IPS DF 4.7 (cell line): ENCODE results near the gene CETN3.
"Not testable (repeated sequence)": the region's sequence is repeated elsewhere in the genome, so short reads cannot be mapped to it uniquely, and the experiment has no call there.

Source experiments
- DNase-seq: peaks from one replicate; pipeline ENCODE4 v3.0.0-alpha.2; 2013; ENCODE audit warnings: low spot score; ENCODE audit errors: extremely low read depth

The CETN3 gene

DNA sequence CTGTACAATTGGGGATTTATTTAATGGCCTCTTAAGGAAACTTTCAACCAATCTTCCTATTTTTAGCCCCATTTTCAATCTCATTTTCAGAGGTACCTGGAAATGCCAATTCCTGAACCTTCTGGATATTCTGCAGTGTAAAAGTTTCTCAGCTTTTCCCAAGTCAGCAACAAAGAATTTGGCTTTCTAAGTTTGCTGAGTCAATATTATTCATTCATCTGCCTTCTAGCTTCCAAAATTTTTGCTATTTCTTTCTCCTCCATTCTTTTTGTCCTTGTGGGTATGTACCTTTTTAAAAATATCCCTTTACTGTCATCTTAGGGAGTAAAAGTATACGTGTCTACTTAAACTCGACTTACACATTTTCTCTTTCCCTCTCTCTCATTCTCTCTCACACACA is 25.7 kb downstream of the CETN3 start:
- DNase-seq, result no peak

DNA sequence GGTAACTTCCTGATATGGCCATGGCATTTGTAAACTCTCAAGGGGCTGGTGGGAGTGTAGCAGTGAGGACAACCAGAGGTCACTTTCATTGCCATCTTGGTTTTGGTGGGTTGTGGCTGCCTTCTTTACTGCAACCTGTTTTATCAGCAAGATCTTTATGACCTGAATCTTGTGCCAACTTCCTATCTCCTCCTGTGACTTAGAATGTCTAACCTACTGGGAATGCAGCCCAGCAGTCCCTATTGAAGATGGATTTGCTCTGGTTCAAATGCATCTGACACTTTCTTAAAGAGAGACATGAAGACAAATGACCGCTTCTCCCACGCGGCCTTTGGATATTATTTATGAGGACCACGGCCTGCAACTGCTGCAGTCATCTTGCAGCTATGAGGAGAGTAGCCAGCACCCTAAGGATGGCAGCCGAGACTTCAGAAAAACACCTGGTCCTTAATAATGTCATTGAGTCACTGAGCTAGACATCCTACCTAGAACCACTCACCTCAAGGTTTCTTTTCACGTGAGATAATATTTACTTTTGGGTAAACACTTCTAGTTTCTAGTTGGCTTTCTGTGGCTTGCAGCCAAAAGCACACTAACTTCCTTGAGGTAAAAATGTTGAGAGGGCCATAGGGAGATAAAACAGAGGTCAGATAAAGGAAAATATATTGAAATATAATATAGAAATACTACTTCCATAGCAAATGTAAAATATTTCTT is 28.2 kb downstream of the CETN3 start:
- DNase-seq, result no peak

GRCh38 chr5:90379652-90380051 is 29.9 kb downstream of the CETN3 start:
- no peak for DNase-seq

- no peak for DNase-seq
Observed at GRCh38 chr5:90378752-90379151, 30.8 kb downstream of the CETN3 start.

- not testable (repeated sequence) for DNase-seq
Observed at GRCh38 chr5:90371269-90371668, 38.3 kb downstream of the CETN3 start.

- no peak for DNase-seq
Observed at GRCh38 chr5:90368454-90369246, 40.9 kb downstream of the CETN3 start.

DNA sequence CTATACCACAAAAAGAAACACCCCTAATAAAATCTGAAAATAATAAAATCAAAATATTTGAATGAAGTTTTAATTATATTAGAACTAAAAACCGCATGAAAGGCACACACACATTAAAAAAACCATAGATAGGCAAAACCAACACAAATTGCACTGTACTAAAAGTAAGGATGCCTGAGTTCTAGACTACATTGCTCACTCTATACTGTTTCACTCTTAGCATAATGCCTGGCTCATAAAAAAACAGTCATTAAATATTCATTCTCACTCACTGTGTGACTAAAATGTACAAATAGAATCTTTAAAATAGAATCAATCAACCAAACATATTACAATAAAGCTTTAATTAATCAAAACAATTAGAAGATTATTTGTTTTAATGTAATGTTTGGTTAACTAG is 41.7 kb downstream of the CETN3 start:
- DNase-seq, result no peak

DNA sequence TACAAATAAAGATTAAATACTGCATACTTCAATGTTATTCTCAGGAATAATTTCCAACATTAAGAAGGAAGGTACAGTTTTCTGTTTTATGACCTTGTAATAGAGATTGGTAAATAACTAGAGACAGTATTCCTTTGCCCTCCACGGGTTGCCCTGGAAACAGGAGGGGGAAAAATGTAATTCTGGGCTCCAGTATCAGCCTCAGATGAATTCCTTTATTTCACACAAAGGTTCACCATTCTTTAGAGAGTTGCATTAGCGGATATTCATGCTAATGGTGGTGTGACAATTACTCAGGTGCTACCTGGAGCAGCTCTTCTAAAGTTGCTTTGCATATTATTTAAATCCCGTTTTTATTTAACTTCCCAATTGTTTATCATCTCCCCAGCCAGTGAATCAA is 42.6 kb downstream of the CETN3 start:
- DNase-seq, result no peak

DNA sequence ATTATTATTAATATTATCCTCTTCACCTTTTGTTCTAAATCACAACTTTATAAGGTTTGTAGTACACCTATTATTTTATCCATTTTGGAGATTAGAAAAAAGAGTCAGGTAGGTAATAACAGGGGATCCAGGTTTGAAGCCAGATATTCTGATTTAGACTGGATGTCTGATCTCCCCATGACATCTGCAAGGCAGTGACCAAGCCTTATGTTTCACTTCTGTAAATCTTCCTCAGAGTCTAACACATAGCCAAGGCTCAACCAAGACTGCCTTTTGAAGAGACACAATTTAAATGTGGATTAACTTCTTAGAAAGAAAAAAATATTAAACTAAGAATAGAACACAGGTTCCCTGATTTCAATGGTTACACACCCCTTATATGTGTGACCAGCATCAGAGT is 44.2 kb downstream of the CETN3 start:
- DNase-seq, result no peak

DNA sequence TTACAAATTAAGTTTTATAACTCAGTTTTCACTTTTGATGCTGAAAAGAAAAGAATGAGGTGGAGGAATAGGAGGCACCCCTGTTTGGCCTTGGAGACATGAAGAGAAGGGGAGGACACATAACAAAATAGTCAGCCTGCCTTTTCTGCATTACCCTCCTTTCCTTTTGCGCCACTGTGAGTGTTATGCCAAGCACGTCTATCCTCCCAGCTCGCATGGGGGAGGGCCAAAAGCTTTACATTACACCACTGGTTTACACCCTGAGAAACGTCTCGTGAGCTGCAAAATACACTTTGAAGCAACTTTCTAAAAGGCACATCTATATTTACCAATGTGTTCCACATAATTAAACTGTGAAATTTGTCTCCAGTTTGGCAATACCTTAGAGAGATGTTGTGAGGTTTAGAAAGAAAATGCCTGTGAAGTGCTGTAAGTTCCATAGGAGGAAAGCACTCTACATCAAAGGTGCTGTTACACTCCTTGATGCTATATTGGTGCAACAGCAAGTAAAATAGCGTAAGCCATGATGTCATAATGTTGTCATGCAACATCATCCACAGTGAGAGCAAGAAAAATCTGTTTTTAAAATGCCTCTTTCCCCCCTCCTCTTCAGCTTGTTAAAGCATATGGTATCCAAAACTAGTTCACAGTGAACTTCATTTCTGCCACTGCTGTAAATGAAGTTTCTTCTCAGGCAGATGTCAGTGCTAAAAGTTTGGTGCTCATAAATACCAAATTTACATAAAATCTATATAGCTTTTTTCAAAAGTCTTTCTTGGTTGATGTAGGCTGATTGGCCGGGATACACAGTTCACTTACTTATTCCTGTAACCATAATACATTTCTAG is 50.3 kb downstream of the CETN3 start:
- no peak for DNase-seq

GRCh38 chr5:90356622-90357021 is 52.9 kb downstream of the CETN3 start:
- DNase-seq, result no peak

DNA sequence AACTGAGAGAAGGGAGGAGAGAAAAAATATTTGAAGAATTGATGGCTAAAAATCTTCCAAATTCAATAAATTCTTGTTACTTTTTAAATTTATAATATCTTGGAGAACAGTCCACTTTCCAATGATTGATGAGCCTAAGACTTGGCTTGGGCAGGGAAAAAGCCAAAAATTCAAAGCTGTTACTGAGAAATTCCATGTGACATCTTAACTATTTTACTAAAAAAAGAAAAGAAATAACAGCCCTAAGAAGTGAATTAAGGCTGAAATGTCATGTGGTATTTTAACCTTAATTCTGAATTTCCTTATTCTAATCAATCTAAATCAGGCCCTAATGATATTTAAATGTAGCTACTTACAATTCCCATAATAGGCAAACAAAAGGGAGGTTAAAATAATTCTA is 53.4 kb downstream of the CETN3 start:
- no peak for DNase-seq

GRCh38 chr5:90355635-90356034 is 53.9 kb downstream of the CETN3 start:
- no peak for DNase-seq

GRCh38 chr5:90353254-90353653 is 56.3 kb downstream of the CETN3 start:
- DNase-seq, result no peak

DNA sequence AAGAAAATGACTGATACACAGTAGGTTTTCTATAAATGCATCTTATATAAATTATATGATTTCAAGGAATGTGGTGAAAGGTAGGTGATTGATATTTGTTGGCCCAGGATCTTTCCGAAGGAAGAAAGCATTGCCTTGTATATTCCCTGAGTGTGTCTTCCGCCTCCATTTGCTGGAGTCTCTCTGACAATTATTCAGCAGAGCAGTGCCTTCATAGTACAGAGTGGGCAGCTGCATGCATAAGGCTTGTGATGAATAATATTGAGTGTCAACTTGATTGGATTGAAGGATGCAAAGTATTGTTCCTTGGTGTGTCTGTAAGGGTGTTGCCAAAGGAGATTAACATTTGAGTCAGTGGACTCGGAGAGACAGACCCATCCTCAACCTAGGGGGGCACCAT is 58.5 kb downstream of the CETN3 start:
- no peak for DNase-seq

DNA sequence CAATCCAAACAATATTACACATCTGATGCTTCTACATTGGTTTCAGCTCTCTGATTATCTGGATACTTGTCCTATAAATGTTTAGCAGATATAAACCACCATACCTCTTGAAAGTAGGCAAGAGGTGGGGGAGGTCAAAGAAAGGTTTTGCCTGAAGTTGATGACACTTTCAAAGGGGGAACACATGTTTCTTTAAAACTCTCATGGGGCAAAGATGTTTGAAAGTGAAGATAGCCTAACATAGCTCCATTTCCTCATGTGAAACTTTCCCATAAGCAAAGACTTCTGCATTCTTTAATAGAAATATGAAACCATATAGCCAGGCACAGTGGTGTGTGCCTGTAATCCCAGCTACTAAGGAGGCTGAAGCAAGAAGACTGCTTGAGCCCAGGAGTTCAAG is 62.1 kb downstream of the CETN3 start:
- DNase-seq, result no peak

DNA sequence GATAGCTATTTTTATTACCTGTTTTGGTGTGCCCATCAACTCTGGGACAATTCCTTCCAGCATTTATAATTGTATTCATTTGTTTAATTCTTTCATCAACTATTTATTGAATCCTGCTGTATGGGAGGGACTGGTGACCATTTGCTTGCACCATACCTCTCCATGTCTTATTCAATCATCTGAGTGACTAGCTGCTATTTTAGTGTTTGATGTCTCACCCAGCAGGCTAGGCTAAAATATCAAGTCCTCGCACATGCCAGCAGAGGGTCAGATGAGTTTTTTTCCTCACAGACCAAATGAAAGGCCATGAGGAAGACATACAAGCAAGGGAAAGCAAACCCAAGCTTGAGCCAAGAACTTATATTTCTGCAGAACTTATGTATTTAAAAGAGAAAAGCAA is 63.9 kb downstream of the CETN3 start:
- no peak for DNase-seq

DNA sequence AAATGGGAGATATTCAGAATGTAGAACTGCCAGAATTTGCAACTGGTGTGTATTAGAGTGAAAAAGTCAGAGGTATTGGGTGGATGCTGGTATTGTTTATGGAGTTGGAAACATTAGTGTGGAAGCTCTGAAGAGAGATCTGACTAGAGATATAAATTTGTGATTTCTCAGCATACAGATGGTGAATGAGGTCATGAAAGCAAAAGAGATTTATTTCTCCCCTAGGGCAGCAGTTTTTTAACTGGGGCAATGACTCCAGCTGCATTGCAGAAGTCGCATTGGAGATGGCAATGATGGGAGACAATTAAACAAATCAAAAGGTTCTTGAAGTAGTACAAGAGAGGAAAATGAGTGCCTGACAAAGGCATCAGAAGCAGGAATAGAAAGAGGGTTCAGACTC is 64.9 kb downstream of the CETN3 start:
- DNase-seq, result no peak

DNA sequence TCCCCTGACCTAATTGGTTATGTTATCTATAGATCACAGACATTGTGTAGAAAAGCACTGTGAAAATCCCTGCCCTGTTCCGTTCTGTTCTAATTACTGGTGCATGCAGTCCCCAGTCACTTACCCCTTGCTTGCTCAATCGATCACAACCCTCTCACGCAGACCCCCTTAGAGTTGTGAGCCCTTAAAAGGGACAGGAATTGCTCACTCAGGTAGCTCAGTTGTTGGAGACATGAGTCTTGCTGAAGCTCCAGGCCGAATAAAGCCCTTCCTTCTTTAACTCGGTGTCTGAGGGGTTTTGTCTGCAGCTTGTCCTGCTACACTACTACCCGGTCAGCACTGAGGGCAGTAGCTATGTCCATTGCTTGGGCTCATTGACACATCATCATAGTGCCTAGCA is 65.8 kb downstream of the CETN3 start:
- DNase-seq, result not testable (repeated sequence)

GRCh38 chr5:90342576-90342975 is 67.0 kb downstream of the CETN3 start:
- DNase-seq, result no peak
